GM12874 (cell line): ENCODE measurements around the gene PLAC9.

ENCODE experiments used
- TF ChIP-seq, protein P1 (sequence below): IDR thresholded peaks from 2 replicates; pipeline ENCODE4 v1.5.1; 2011; ENCODE audit warnings: low read depth, mild to moderate bottlenecking, control low read depth, low read length, moderate library complexity; ENCODE audit not compliant: insufficient read depth

PLAC9 gene

GRCh38 chr10:80144067-80144695 lies 11.7 kb downstream of the PLAC9 start:
- TF ChIP-seq, protein P1, sequence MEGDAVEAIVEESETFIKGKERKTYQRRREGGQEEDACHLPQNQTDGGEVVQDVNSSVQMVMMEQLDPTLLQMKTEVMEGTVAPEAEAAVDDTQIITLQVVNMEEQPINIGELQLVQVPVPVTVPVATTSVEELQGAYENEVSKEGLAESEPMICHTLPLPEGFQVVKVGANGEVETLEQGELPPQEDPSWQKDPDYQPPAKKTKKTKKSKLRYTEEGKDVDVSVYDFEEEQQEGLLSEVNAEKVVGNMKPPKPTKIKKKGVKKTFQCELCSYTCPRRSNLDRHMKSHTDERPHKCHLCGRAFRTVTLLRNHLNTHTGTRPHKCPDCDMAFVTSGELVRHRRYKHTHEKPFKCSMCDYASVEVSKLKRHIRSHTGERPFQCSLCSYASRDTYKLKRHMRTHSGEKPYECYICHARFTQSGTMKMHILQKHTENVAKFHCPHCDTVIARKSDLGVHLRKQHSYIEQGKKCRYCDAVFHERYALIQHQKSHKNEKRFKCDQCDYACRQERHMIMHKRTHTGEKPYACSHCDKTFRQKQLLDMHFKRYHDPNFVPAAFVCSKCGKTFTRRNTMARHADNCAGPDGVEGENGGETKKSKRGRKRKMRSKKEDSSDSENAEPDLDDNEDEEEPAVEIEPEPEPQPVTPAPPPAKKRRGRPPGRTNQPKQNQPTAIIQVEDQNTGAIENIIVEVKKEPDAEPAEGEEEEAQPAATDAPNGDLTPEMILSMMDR, result no peak

- TF ChIP-seq, protein P1, result no peak
Observed at GRCh38 chr10:80144696-80145131, 12.2 kb downstream of the PLAC9 start.

GRCh38 chr10:80146918-80147317 lies 14.4 kb downstream of the PLAC9 start:
- TF ChIP-seq, protein P1, result no peak

DNA sequence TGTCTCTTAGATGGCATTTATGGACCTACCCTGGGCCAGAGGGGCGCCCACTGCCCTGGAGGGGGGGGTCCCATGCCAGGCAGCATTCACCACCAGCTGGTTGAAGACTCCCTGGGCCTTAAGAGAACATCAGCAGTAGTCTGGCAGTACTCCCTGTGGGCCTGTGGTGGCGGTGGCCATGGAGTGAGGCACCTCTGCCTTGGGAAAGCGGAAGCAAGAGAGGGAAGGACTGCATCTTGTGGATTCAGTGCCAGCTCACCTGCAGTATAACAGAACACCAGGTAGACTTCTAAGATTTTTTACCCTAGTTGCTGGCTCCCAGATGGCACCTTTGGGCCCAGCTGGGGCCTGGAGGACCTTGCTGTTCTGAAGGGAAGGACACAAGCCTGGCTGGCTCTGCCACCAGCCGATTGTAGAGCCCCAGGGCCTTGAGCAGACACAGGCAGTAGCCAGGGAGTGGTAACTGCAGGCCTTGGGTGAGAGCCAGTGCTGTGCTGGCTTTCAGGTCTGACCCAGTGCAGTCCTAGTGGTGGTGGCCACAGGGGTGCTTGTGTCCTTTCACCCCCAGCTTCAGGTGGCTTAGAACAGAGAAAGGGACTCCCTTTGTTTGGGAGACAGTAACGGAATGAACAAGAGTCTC lies 15.8 kb downstream of the PLAC9 start:
- TF ChIP-seq, protein P1, result no peak

- TF ChIP-seq, protein P1, result no peak
Observed at GRCh38 chr10:80149123-80149522, 16.6 kb downstream of the PLAC9 start.

GRCh38 chr10:80150172-80150571 lies 17.6 kb downstream of the PLAC9 start:
- TF ChIP-seq, protein P1, result no peak

- TF ChIP-seq, protein P1, result no peak
Observed at GRCh38 chr10:80152820-80153219, 20.3 kb downstream of the PLAC9 start.
